Heart right ventricle (tissue), 16 donors: ENCODE data around the gene FPR1. TPM values are rescaled to one million over a fixed set of nuclear protein-coding genes. Genes with fewer than 3 reads are reported as not detected.

Experiments
- ATAC-seq, 8 donors: fragments of 200-7000 bp; cut with Tn5 transposase; one replicate each; pipeline ENCODE4 v1.9.1; 2020; ENCODE audit warnings: mild to moderate bottlenecking in 8 of 8, moderate library complexity in 8 of 8, moderate number of reproducible peaks in 1 of 8
- DNase-seq, 2 donors: peaks; one replicate each; pipeline ENCODE4 v3.0.0-alpha.2; 2020
- H3K27ac ChIP-seq, 10 donors: fragments of 200-600 bp; sonication (generic) in 2 of 10; one replicate each; pipeline versions ENCODE4 v1.5.0 to v1.8.0; 2020 to 2022; ENCODE audit warnings: mild to moderate bottlenecking in 3 of 10
- H3K27me3 ChIP-seq, 7 donors: fragments of 200-600 bp; one replicate each; pipeline ENCODE4 v1.8.0; 2021 to 2022; ENCODE audit warnings: mild to moderate bottlenecking in 2 of 7
- H3K36me3 ChIP-seq, 9 donors: fragments of 200-600 bp; sonication (generic) in 1 of 9; one replicate each; pipeline versions ENCODE4 v1.5.0 to v1.8.0; 2020 to 2022; ENCODE audit warnings: mild to moderate bottlenecking in 2 of 9
- H3K4me1 ChIP-seq, 9 donors: fragments of 200-600 bp; sonication (generic) in 1 of 9; one replicate each; pipeline versions ENCODE4 v1.5.0 to v1.8.0; 2020 to 2022; ENCODE audit warnings: mild to moderate bottlenecking in 4 of 9
- H3K4me3 ChIP-seq, 10 donors: fragments of 200-600 bp; sonication (generic) in 2 of 10; one replicate each; pipeline versions ENCODE4 v1.5.0 to v1.8.0; 2020 to 2022; ENCODE audit warnings: mild to moderate bottlenecking in 7 of 10, moderate library complexity in 2 of 10
- H3K9me3 ChIP-seq, 11 donors: fragments of 200-600 bp in 10 of 11; sonication (generic) in 2 of 11; one replicate each; pipeline versions ENCODE4 v1.5.0 to v1.8.0; 2013 to 2022; ENCODE audit warnings: mild to moderate bottlenecking in 2 of 11, control low read depth in 1 of 11, moderate library complexity in 1 of 11
- WGBS, 2 donors: extraction: QIAGEN DNeasy Blood & Tissue Kit; methylation state at CpG; one replicate each; pipeline ENCODE4 v1.1.7; 2013; ENCODE audit warnings: inconsistent platforms in 1 of 2; 5-methylcytosine and 5-hydroxymethylcytosine counted together
- intact Hi-C, 10 donors: fragments of 100-400 bp; cut with DNase I; formaldehyde crosslinking; loops; one replicate each; pipeline versions ENCODE4 v1.11.1 to v1.14.2; 2022
- polyA plus RNA-seq, 2 donors: library from polyadenylated mRNA; stranded (reverse); fragments of 200-250 nt; gene quantifications; one replicate each; pipeline ENCODE4 v1.2.3, GENCODE V29; 2013
- total RNA-seq, 10 donors: library from RNA; stranded (reverse); fragmentation: NEBNext Ultra II Directional in 3 of 10; extraction: Animal tissue kit (Norgen Biotek cat#: 25700) in 3 of 10; gene quantifications; one replicate each; pipeline versions ENCODE4 v1.2.1 to v1.2.4, GENCODE V29; 2021 to 2023
- TF ChIP-seq, protein P1 (sequence below), 9 donors: fragments of 200-600 bp; sonication (generic) in 2 of 9; IDR thresholded peaks; one replicate each; pipeline versions ENCODE4 v1.5.0 to v1.8.0; 2021 to 2022; ENCODE audit warnings: antibody characterized with exemption in 9 of 9, mild to moderate bottlenecking in 5 of 9, moderate library complexity in 1 of 9
- donor health status: Arrhythmogenic right ventricular cardiomyopathy.
- donor health status: ischemic (EF 13 %, LVEDD 7.1; RV severe dilation, severe dysfunction).
- donor health status: healthy with polysubstance abuse.
- donor health status: DM: no; HTN: yes; CAD: no.
- donor health status: DM: no; HTN: no; CAD: no.
- donor health status: ischemic (EF 25% LVEDD 6.9; RV normal size, moderate dysfunction).
- donor health status: ischemic (EF 25% LVEDD 5.7; RV mildly dilated, moderate dysfunction).
- donor health status: healthy.
- donor health status: DM: yes; HTN: yes; CAD: no.
- donor health status: Ischemic cardiomyopathy.
- donor health status: ischemic (EF 35%, LVEDD 5.7; RV mildly dilated, moderate dysfunction).
- donor health status: nonischemic (EF 11% LVEDD 7.7; RV severe dilation, severe dysfunction).
- donor health status: DM: yes; HTN: yes; CAD: no.
- donor health status: PGD.
- donor health status: ischemic (EF 29% LVEDD 5.4; RV normal size, mild dysfunction).
- donor health status: nonischemic (EF 23%, LVEDD 6.1; RV moderate dilation, normal function).

The FPR1 gene
- total and polyA plus RNA-seq, 12 donors: 0.95 to 16.9 (median 3.8) TPM

DNA sequence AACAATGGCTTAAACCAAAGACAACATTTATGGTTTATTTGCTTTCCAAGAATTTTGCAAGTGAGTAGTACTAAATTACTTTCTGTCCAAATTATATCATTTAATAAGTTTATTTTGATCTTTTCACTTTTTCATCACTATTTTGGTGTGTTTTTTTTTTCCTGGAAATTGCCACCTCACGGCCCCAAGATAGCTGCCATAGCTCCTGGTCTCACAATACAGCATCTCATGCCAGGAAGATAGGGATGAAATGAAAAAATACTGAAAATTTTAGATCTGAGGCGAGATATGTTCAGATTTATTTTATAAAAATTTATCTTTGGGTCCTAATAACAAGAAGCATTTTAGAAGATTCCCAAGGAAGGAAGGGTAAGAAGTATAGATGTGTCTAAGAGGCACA, 36.4 kb upstream of the FPR1 start:
- H3K4me1 ChIP-seq: peaks cover 0 to 57% (median 5%) of the 10 kb centered on the region in 9 donors
- intact Hi-C loops: loop anchor here in 2 of 10 donors (10.0 kb wide), 1 partner anchor 313 kb away; the partner anchor contains the start of gene CEACAM18 (in 2 of the 2)
- peak overlapping the region in 3 of 10 donors; percentile 24 to 85 (median 48) for H3K27ac ChIP-seq
- no peaks in the 10 kb centered on the region for H3K36me3 ChIP-seq
- peaks cover 0 to 4% (median 0%) of the 10 kb centered on the region in 11 donors for H3K9me3 ChIP-seq
- WGBS, 2 donors: 79 to 82% methylated on average over 2 of the region's 2 CpGs
- TF ChIP-seq, protein P1, sequence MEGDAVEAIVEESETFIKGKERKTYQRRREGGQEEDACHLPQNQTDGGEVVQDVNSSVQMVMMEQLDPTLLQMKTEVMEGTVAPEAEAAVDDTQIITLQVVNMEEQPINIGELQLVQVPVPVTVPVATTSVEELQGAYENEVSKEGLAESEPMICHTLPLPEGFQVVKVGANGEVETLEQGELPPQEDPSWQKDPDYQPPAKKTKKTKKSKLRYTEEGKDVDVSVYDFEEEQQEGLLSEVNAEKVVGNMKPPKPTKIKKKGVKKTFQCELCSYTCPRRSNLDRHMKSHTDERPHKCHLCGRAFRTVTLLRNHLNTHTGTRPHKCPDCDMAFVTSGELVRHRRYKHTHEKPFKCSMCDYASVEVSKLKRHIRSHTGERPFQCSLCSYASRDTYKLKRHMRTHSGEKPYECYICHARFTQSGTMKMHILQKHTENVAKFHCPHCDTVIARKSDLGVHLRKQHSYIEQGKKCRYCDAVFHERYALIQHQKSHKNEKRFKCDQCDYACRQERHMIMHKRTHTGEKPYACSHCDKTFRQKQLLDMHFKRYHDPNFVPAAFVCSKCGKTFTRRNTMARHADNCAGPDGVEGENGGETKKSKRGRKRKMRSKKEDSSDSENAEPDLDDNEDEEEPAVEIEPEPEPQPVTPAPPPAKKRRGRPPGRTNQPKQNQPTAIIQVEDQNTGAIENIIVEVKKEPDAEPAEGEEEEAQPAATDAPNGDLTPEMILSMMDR (IDR thresholded peaks at IDR 0.05): no peak
- DNase-seq (no peak), ATAC-seq (no peak)
- no peaks in the 10 kb centered on the region for H3K27me3 ChIP-seq
- H3K4me3 ChIP-seq: no peak overlapping the region

DNA sequence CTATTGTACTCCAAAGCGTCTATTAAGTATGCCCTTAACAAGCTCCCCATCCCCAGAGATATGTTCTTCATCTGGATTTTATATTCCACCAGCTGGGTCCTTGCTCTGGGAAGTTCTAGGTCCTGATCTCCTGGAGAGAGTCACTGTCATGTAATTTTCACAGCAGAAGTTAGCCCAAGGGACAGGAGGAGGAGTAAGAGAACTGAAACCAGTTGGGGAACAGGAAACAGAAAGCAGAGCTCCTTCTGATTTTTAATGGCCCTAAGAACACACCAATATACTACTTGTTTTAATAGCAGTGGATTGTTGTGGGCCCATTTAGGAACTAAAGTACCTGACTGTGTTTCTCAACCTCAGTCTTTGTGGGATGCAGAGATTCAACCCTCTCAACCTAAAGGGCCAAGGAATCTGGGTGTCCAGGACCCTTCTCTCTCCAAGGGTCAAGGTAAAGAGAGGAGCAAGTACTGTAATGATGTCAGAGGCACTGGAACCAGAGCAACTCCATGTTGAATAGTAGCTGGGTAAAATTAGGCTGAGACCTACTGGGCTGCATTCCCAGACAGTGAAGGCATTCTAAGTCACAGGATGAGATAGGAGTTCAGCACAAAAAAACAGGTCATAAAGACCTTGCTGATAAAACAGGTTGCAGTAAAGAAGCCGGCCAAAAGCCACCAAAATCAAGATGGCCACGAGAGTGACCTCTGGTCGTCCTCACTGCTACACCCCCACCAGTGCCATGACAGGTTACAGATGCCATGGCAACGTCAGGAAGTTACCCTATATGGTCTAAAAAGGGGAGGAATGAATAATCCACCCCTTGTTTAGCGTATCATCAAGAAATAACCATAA, 35.2 kb upstream of the FPR1 start:
- WGBS, 2 donors: 41 to 43% methylated on average over 6 of the region's 6 CpGs
- Histone ChIP-seq H3K9me3 (no peaks in the 10 kb centered on the region), H3K36me3 (no peaks in the 10 kb centered on the region), H3K27ac (peak overlapping the region in 8 of 10 donors; percentile 5 to 85 (median 41)), H3K27me3 (no peaks in the 10 kb centered on the region), H3K4me3 (no peak overlapping the region), H3K4me1 (peaks cover 0 to 62% (median 5%) of the 10 kb centered on the region in 9 donors)
- intact Hi-C loops: loop anchor here in 2 of 10 donors (10.0 kb wide), 1 partner anchor 312 kb away; the partner anchor contains the start of gene CEACAM18 (in 2 of the 2)
- DNase-seq: no peak
- ATAC-seq: peak in 5 of 8 donors; percentile 20 to 46 (median 41)
- TF ChIP-seq, protein P1 (IDR thresholded peaks at IDR 0.05): no peak

DNA sequence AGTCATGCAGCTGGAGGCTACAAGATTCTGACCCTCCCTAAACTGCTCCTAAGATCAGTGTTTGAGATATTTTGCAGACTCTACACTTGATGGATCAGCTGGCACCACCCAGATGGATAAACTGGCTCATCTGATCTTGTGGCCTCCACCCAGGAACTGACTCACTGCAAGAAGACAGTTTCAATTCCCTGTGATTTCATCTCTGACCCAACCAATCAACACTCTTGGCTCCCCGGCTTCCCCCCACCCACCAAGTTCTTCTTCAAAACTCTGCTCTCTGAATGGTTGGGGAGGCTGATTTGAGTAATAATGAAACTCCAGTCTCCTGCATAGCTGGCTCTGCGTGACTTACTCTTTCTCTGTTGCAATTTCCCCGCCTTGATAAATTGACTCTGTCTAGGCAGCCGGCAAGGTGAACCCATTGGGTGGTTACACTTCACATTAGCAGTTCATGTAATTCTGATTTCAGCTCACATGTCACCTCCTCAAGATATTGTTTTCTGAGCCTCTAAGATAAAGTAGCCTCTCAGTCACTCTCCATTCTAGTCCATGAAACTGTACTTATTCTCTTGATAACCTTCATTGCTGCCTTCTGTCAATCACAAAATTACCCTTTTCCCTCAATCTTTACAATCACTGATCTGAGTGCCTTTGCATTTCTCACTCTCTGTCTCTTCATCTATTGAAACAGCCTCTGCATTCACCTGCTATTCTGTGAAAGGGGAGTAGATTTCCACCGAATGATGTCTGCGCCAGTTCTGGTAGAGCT, 33.4 kb upstream of the FPR1 start:
- H3K4me1 ChIP-seq: peaks cover 0 to 70% (median 5%) of the 10 kb centered on the region in 9 donors
- H3K27me3 ChIP-seq: peaks cover 0 to 4% (median 0%) of the 10 kb centered on the region in 7 donors
- TF ChIP-seq, protein P1 (IDR thresholded peaks at IDR 0.05): no peak
- DNase-seq: peak; percentile 29 to 66
- H3K9me3 ChIP-seq: no peaks in the 10 kb centered on the region
- no peak overlapping the region for H3K4me3 ChIP-seq
- intact Hi-C loops: loop anchor here in 2 of 10 donors (10.0 kb wide), 1 partner anchor 310 kb away; the partner anchor contains the start of gene CEACAM18 (in 2 of the 2)
- H3K27ac ChIP-seq: peak overlapping the region in 7 of 10 donors; percentile 43 to 85 (median 54)
- no peaks in the 10 kb centered on the region for H3K36me3 ChIP-seq
- WGBS, 2 donors: 70 to 80% methylated on average over 6 of the region's 6 CpGs
- peak; percentile 65 to 91 (median 77) for ATAC-seq
